PC-3 (cell line): ENCODE data around the gene NCMAP. TPM values are rescaled to one million over a fixed set of nuclear protein-coding genes. Genes with fewer than 3 reads are reported as not detected.

Experiments
- ATAC-seq: fragments of 200-7000 bp; cut with Tn5 transposase; 2 replicates; pipeline ENCODE4 v1.9.1; 2020; ENCODE audit warnings: mild to moderate bottlenecking, moderate library complexity
- BruUV-seq: library from RNA; stranded (reverse); fragments of 400-500 nt; replicated peaks from 2 replicates; lab custom pipeline; 2021; lab: Mats Ljungman, UMichigan
- CTCF ChIA-PET: fragments of 300-600 bp; sonication (Branson Sonifier 250); formaldehyde crosslinking; loops from one replicate; lab custom pipeline; 2022; ENCODE audit warnings: antibody characterized with exemption; lab: Charles Lee
- POLR2A ChIA-PET: fragments of 300-600 bp; sonication (Branson Sonifier 250); formaldehyde crosslinking; loops from one replicate; lab custom pipeline; 2022; ENCODE audit warnings: antibody characterized with exemption; ENCODE audit not compliant: unreplicated experiment; lab: Charles Lee
- DNase-seq: peaks from one replicate; pipeline ENCODE4 v3.0.0-alpha.2; 2015
- H2AFZ ChIP-seq: fragments of 300-600 bp; sonication (generic); 2 replicates; pipeline ENCODE4 v1.6.0; 2016; ENCODE audit warnings: antibody characterized with exemption, low read length
- H3F3A ChIP-seq: fragments of 300-600 bp; sonication (generic); one replicate; pipeline ENCODE4 v1.6.0; 2017; ENCODE audit warnings: antibody characterized with exemption, low read length, control low read depth, mild to moderate bottlenecking; ENCODE audit not compliant: unreplicated experiment
- H3K27ac ChIP-seq: fragments of 300-600 bp; sonication (generic); 2 replicates; pipeline ENCODE4 v1.5.1; 2016; ENCODE audit warnings: mild to moderate bottlenecking, low read length
- H3K27me3 ChIP-seq: fragments of 300-600 bp; sonication (generic); 2 replicates; pipeline ENCODE4 v1.6.1; 2016; ENCODE audit warnings: low read length, mixed read lengths
- H3K36me3 ChIP-seq: fragments of 300-600 bp; sonication (generic); 2 replicates; pipeline ENCODE4 v1.6.1; 2016; ENCODE audit warnings: low read depth, mixed run types, low read length, mixed read lengths
- H3K4me1 ChIP-seq: fragments of 300-600 bp; sonication (generic); 2 replicates; pipeline ENCODE4 v1.5.1; 2016; ENCODE audit warnings: low read length; ENCODE audit not compliant: insufficient read depth
- H3K4me2 ChIP-seq: fragments of 300-600 bp; sonication (generic); 2 replicates; pipeline ENCODE4 v1.6.0; 2016; ENCODE audit warnings: low read length
- H3K4me3 ChIP-seq: fragments of 300-600 bp; sonication (generic); 2 replicates; pipeline ENCODE4 v1.5.1; 2016; ENCODE audit warnings: mild to moderate bottlenecking, low read length, mixed read lengths
- H3K79me2 ChIP-seq: fragments of 300-600 bp; sonication (generic); 2 replicates; pipeline ENCODE4 v1.6.1; 2017; ENCODE audit warnings: low read length, mixed read lengths
- H3K9ac ChIP-seq: fragments of 300-600 bp; sonication (generic); 2 replicates; pipeline ENCODE4 v1.6.0; 2016; ENCODE audit warnings: mild to moderate bottlenecking, low read length
- H3K9me2 ChIP-seq: fragments of 300-600 bp; sonication (generic); replicated peaks from 2 replicates; pipeline ENCODE4 v1.6.1; 2016; ENCODE audit warnings: mixed run types, low read length, mixed read lengths
- H3K9me3 ChIP-seq: fragments of 300-600 bp; sonication (generic); 2 replicates; pipeline ENCODE4 v1.6.1; 2016; ENCODE audit warnings: low read length, mixed read lengths
- H4K20me1 ChIP-seq: fragments of 300-600 bp; sonication (generic); 2 replicates; pipeline ENCODE4 v1.6.1; 2016; ENCODE audit warnings: low read length, mixed read lengths
- CTCF ChIP-seq: fragments of 300-600 bp; sonication (generic); conservative IDR thresholded peaks from 2 replicates; pipeline ENCODE4 v1.5.1; 2017; ENCODE audit warnings: antibody characterized with exemption, low read depth, mild to moderate bottlenecking, low read length
- EZH2 ChIP-seq: fragments of 300-600 bp; sonication (generic); IDR thresholded peaks from one replicate; pipeline ENCODE4 v1.6.1; 2017; ENCODE audit warnings: antibody characterized with exemption, mild to moderate bottlenecking, low read length; ENCODE audit not compliant: unreplicated experiment
- EZH2phosphoT487 ChIP-seq: fragments of 300-600 bp; sonication (generic); IDR thresholded peaks from 2 replicates; pipeline ENCODE4 v1.6.1; 2018; ENCODE audit warnings: mild to moderate bottlenecking, antibody characterized with exemption, low read length, borderline replicate concordance
- intact Hi-C: fragments of 100-400 bp; cut with micrococcal nuclease; formaldehyde crosslinking; loops from 2 replicates; pipeline ENCODE4 v1.9.0; 2023
- total RNA-seq: library from RNA; depleted of rRNA; stranded (reverse); fragments of >200 nt; gene quantifications from 2 replicates; pipeline ENCODE4 v1.2.3, GENCODE V29; 2014

NCMAP gene
- total RNA-seq, 1 experiment from 2014 or later, result 1.8 TPM

GRCh38 chr1:24639094-24639493 lies 83.2 kb downstream of the NCMAP start:
- no TSS peak for BruUV-seq
- no peak for ATAC-seq
- CTCF ChIA-PET, result interaction anchor here (0.7 kb wide), 1 partner anchor 11 kb away, joined by 3 read pairs; no protein-coding TSS in a partner anchor

GRCh38 chr1:24639881-24640280 lies 84.0 kb downstream of the NCMAP start:
- no peak overlapping the region for H3K4me3 ChIP-seq
- H3K9me2 ChIP-seq, result no peaks in the 10 kb centered on the region
- H3K79me2 ChIP-seq, result peaks cover 32% of the 10 kb centered on the region
- H3K4me1 ChIP-seq, result peaks cover 21% of the 10 kb centered on the region
- no peaks in the 10 kb centered on the region for H3K27me3 ChIP-seq
- H3K9ac ChIP-seq, result no peak overlapping the region
- ChIA-PET CTCF (interaction anchor here (0.5 to 0.7 kb wide), 4 partner anchors 100 to 1550 kb away, joined by 3 to 7 read pairs (median 4); no protein-coding TSS in a partner anchor), POLR2A (interaction anchor here (0.7 kb wide), 1 partner anchor 188 kb away, joined by 3 read pairs; no protein-coding TSS in a partner anchor)
- BruUV-seq, result no TSS peak
- intact Hi-C loops, result loop anchor here (10.0 kb wide), 1 partner anchor 135 kb away; the partner anchor contains the start of gene RCAN3
- H3K9me3 ChIP-seq, result no peaks in the 10 kb centered on the region
- H2AFZ ChIP-seq, result no peak overlapping the region
- H3K4me2 ChIP-seq, result no peak overlapping the region
- ATAC-seq (no peak), DNase-seq (peak; percentile 83)
- H3K27ac ChIP-seq, result peak overlapping the region; percentile 49
- peaks cover 12% of the 10 kb centered on the region for H4K20me1 ChIP-seq
- no peaks in the 10 kb centered on the region for H3F3A ChIP-seq
- no peaks in the 10 kb centered on the region; the same call in 1 of the 2 replicates for H3K36me3 ChIP-seq
- no peak for TF ChIP-seq EZH2phosphoT487
- no peak for TF ChIP-seq EZH2
- TF ChIP-seq CTCF, result no peak

More at GRCh38 chr1:24639094-24639493, 83.2 kb downstream of the NCMAP start:
- Histone ChIP-seq H4K20me1 (peaks cover 4% of the 10 kb centered on the region), H3K79me2 (peaks cover 24% of the 10 kb centered on the region), H3K9ac (no peak overlapping the region), H3F3A (no peaks in the 10 kb centered on the region), H3K4me1 (peaks cover 17% of the 10 kb centered on the region), H3K27me3 (no peaks in the 10 kb centered on the region), H3K36me3 (no peaks in the 10 kb centered on the region), H2AFZ (no peak overlapping the region), H3K27ac (peak overlapping the region; percentile 49), H3K4me3 (no peak overlapping the region), H3K4me2 (no peak overlapping the region), H3K9me2 (no peaks in the 10 kb centered on the region), H3K9me3 (no peaks in the 10 kb centered on the region)
- intact Hi-C loops, result loop anchor here (10.0 kb wide), 1 partner anchor 134 kb away; the partner anchor contains the start of gene RCAN3
- no peak for DNase-seq
- POLR2A ChIA-PET, result no interaction called here
- TF ChIP-seq EZH2, result no peak
- no peak for TF ChIP-seq CTCF
- TF ChIP-seq EZH2phosphoT487, result no peak

GRCh38 chr1:24640288-24640687 lies 84.4 kb downstream of the NCMAP start:
- Histone ChIP-seq H3K27ac (peak overlapping the region; percentile 28; the same call in 1 of the 2 replicates), H2AFZ (no peak overlapping the region), H3K36me3 (peaks cover 3% of the 10 kb centered on the region), H3K79me2 (peaks cover 36% of the 10 kb centered on the region), H3K9me3 (no peaks in the 10 kb centered on the region), H3K4me3 (no peak overlapping the region), H4K20me1 (peaks cover 16% of the 10 kb centered on the region), H3K27me3 (no peaks in the 10 kb centered on the region), H3K9me2 (no peaks in the 10 kb centered on the region), H3K9ac (no peak overlapping the region), H3K4me2 (no peak overlapping the region), H3K4me1 (peaks cover 22% of the 10 kb centered on the region), H3F3A (no peaks in the 10 kb centered on the region)
- DNase-seq (no peak), ATAC-seq (no peak)
- no peak for TF ChIP-seq CTCF
- no peak for TF ChIP-seq EZH2
- TF ChIP-seq EZH2phosphoT487, result no peak
- intact Hi-C loops, result no loop called here
- POLR2A ChIA-PET, result interaction anchor here (0.6 to 0.7 kb wide), 2 partner anchors 55 to 187 kb away, joined by 3 to 9 read pairs; no protein-coding TSS in a partner anchor
- CTCF ChIA-PET, result interaction anchor here (0.5 to 0.7 kb wide), 4 partner anchors 100 to 1549 kb away, joined by 3 to 7 read pairs (median 4); no protein-coding TSS in a partner anchor
- no TSS peak for BruUV-seq
